Ovary (tissue), 9 donors: ENCODE results near the gene BRAF. TPM values are rescaled to one million over a fixed set of nuclear protein-coding genes. Genes with fewer than 3 reads are reported as not detected.
"Not testable (repeated sequence)": the region's sequence is repeated elsewhere in the genome, so short reads cannot be mapped to it uniquely, and the experiment has no call there.

Experiments
- DNase-seq, 5 donors: peaks; one replicate each; pipeline ENCODE4 v3.0.0-alpha.2; 2019 to 2020
- H3K27ac ChIP-seq, 2 donors: fragments of 200-600 bp; one replicate each; pipeline versions ENCODE4 v1.5.1 to v1.8.0; 2019 to 2022
- H3K27me3 ChIP-seq: fragments of 200-600 bp; one replicate; pipeline ENCODE4 v1.8.0; 2022
- H3K36me3 ChIP-seq: fragments of 200-600 bp; sonication (generic); one replicate; pipeline ENCODE4 v1.5.1; 2019
- H3K4me1 ChIP-seq: one replicate; pipeline ENCODE4 v1.8.1; 2013; ENCODE audit warnings: mild to moderate bottlenecking, moderate library complexity; ENCODE audit not compliant: insufficient read depth
- H3K4me3 ChIP-seq: fragments of 200-600 bp; sonication (generic); one replicate; pipeline ENCODE4 v1.5.1; 2017
- H3K9me3 ChIP-seq, 2 donors: fragments of 200-600 bp in 1 of 2; sonication (generic) in 1 of 2; one replicate each; pipeline versions ENCODE4 v1.5.1 to v1.8.1; 2013 to 2019; ENCODE audit warnings: mild to moderate bottlenecking in 1 of 2, moderate library complexity in 1 of 2
- EP300 ChIP-seq: sonication (generic); formaldehyde crosslinking; IDR thresholded peaks from one replicate; pipeline ENCODE4 v1.6.1; 2017; ENCODE audit warnings: antibody characterized with exemption
- POLR2A ChIP-seq: fragments of 450-650 bp; IDR thresholded peaks from one replicate; pipeline ENCODE4 v1.6.1; 2017; ENCODE audit warnings: antibody characterized with exemption, mild to moderate bottlenecking, moderate library complexity
- WGBS, 3 donors: extraction: QIAGEN DNeasy Blood & Tissue Kit in 1 of 3; methylation state at CpG; one replicate each; pipeline versions ENCODE4 v1.1.5 to v1.1.7; 2013 to 2017; 5-methylcytosine and 5-hydroxymethylcytosine counted together
- intact Hi-C, 4 donors: fragments of 100-400 bp; cut with DNase I; formaldehyde crosslinking; loops; one replicate each; pipeline versions ENCODE4 v1.11.0 to v1.15.1; 2022 to 2023
- polyA plus RNA-seq, 2 donors: library from polyadenylated mRNA; stranded (reverse); fragments of 200-250 nt in 1 of 2; fragments of 350-450 nt in 1 of 2; fragmentation: Illumina TruSeq in 1 of 2; extraction: RNeasy Lipid Tissue Mini Kit (QIAGEN cat#74804) in 1 of 2; gene quantifications; one replicate each; pipeline ENCODE4 v1.2.3, GENCODE V29; 2013 to 2014
- total RNA-seq, 7 donors: library from RNA; depleted of rRNA in 2 of 7; stranded (reverse); fragments of >200 nt in 2 of 7; fragmentation: NEBNext Ultra II Directional in 3 of 7; extraction: Animal tissue kit (Norgen Biotek cat#: 25700) in 3 of 7; gene quantifications; one replicate each; pipeline versions ENCODE4 v1.1.0 to v1.2.4, GENCODE V29; 2016 to 2023
- TF ChIP-seq, protein P1 (sequence below), 3 donors: fragments of 450-650 bp in 2 of 3; fragments of 200-600 bp in 1 of 3; IDR thresholded peaks; one replicate each; pipeline versions ENCODE4 v1.5.1 to v1.8.0; 2016 to 2022; ENCODE audit warnings: antibody characterized with exemption in 3 of 3, mild to moderate bottlenecking in 1 of 3
- donor health status: DM: no; HTN: no; CAD: no; lungs with moderate emphysema.
- donor health status: DM: no; HTN: no; CAD: no.
- donor health status: Bipolar disorder and iron deficiency.
- donor health status: DM: yes; HTN: yes; CAD: no.
- donor health status: DM: no; HTN: no; CAD: no.
- donor health status: DM: yes; HTN: yes; CAD: no.

The BRAF gene
- total and polyA plus RNA-seq, 9 donors, result 8.3 to 52.0 (median 41.2) TPM

DNA sequence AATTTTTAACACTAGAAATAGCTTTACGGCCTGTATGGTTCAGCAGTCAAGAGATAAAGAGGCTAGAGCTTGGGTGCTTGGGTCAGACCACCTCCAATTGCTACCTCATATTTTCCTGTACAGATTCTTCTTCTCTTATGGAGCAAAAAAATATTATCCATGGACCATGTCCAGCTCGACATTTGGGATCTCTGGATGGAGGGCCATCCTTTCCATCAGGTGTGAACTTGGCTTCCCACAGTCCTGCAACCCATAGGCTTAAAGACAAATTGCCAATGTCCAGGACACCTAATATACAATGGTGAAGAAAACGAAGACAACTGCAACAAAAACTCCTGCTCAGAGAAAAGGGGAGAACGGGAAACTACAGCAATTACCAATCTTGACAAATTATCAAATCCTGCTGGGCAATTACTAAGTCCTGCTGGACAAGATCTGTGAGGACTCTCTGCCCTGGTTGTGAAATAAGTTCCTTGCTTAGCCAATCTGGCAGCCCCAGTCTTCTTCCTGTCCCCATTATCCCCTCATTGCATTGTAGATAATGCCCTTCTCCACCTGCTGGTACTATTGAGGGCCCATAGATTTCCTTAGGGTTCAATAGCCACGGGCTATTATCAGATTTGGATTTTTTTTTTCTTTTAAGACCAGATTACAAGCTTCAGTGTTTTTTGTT is 42.0 kb upstream of the BRAF start:
- intact Hi-C loops, result no loop called here
- DNase-seq, result no peak
- Histone ChIP-seq H3K36me3 (no peaks in the 10 kb centered on the region), H3K9me3 (no peaks in the 10 kb centered on the region), H3K4me3 (no peak overlapping the region), H3K27ac (no peak overlapping the region), H3K4me1 (no peaks in the 10 kb centered on the region), H3K27me3 (no peaks in the 10 kb centered on the region)
- 56 to 61% (median 57%) methylated on average over 5 of the region's 5 CpGs for WGBS, 3 donors
- no peak for TF ChIP-seq POLR2A
- TF ChIP-seq EP300, result no peak
- TF ChIP-seq, protein P1, sequence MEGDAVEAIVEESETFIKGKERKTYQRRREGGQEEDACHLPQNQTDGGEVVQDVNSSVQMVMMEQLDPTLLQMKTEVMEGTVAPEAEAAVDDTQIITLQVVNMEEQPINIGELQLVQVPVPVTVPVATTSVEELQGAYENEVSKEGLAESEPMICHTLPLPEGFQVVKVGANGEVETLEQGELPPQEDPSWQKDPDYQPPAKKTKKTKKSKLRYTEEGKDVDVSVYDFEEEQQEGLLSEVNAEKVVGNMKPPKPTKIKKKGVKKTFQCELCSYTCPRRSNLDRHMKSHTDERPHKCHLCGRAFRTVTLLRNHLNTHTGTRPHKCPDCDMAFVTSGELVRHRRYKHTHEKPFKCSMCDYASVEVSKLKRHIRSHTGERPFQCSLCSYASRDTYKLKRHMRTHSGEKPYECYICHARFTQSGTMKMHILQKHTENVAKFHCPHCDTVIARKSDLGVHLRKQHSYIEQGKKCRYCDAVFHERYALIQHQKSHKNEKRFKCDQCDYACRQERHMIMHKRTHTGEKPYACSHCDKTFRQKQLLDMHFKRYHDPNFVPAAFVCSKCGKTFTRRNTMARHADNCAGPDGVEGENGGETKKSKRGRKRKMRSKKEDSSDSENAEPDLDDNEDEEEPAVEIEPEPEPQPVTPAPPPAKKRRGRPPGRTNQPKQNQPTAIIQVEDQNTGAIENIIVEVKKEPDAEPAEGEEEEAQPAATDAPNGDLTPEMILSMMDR (IDR thresholded peaks at IDR 0.05), result no peak

DNA sequence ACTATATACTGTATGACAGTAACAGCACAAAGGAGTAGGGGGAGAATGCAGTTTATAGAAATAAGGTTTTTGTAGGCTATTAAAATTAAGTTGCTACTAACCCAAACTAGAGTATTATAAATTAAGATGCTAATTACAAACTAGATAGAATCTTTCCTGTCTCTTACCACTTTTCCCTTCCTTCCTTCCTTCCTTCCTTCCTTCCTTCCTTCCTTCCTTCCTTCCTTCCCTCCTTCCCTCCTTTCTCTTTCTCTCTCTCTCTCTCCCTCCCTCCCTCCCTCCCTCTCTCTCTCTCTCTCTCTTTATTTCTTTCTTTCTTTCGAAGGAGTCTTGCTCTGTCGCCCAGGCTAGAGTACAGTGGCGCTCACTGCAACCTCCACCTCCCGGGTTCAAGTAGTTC is 36.4 kb upstream of the BRAF start:
- no peak overlapping the region for H3K4me3 ChIP-seq
- no peaks in the 10 kb centered on the region for H3K36me3 ChIP-seq
- intact Hi-C loops, result no loop called here
- DNase-seq, result no peak
- no peaks in the 10 kb centered on the region for H3K9me3 ChIP-seq
- WGBS, 3 donors, result 90 to 92% (median 91%) methylated on average over 4 of the region's 4 CpGs
- H3K27ac ChIP-seq, result no peak overlapping the region
- H3K4me1 ChIP-seq, result no peaks in the 10 kb centered on the region
- TF ChIP-seq, protein P1 (IDR thresholded peaks at IDR 0.05), result no peak
- TF ChIP-seq EP300 (no peak), POLR2A (no peak)
- no peaks in the 10 kb centered on the region for H3K27me3 ChIP-seq

DNA sequence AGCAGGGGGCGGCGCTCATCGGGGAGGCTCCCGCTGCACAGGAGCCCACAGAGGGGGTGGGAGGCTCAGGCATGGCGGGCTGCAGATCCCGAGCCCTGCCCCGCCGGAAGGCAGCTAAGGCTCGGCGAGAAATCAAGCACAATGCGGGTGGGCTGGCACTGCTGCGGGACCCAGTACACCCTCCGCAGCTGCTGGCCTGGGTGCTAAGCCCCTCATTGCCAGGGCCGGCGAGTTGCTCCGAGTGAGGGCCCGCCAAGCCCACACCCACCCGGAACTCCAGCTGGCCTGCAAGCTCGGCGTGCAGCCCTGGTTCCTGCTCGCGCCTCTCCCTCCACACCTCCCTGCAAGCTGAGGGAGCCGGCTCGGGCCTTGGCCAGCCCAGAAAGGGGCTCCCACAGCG is 32.3 kb upstream of the BRAF start:
- DNase-seq, H3K36me3 ChIP-seq, H3K4me3 ChIP-seq, H3K27me3 ChIP-seq, H3K27ac ChIP-seq, intact Hi-C loops, H3K4me1 ChIP-seq, H3K9me3 ChIP-seq: not testable (repeated sequence)
- 93 to 95% (median 93%) methylated on average over 24 to 25 of the region's 25 CpGs for WGBS, 3 donors

DNA sequence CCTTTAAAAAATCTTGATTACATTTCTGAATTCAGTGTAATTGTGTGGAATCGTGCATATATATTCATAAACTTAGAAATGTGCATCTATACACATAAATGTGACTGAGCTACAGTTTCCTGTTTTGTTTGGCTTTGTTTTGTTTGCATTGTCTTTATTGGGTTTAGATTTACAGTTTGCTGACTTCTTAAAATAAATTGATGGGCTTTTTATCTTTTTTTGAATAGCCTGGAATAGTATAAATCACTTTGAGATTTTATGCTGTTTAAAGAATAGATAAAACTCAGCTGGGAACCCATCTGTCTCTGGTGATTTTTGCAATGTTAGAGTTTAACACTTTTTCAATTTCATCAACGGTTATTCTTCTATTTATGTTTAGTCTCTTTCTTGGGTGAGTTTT is 21.2 kb upstream of the BRAF start:
- 26 to 48% (median 28%) methylated on average over 2 of the region's 2 CpGs for WGBS, 3 donors
- TF ChIP-seq POLR2A, result no peak
- TF ChIP-seq EP300, result no peak
- TF ChIP-seq, protein P1 (IDR thresholded peaks at IDR 0.05), result no peak

DNA sequence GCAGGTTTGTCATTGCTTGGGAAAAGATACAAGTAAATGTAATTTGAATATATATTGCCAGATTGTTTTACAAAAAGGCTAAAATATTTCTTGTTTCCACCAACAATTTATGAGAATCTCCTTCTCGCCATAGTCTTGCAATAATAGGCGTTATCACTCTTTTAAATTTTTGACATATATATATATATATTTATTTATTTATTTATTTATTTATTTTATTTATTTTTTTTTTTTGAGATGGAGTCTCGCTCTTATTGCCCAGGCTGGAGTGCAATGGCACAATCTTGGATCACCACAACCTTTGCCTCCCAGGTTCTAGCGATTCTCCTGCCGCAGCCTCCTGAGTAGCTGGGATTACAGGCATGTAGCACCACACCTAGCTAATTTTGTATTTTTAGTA is 17.5 kb upstream of the BRAF start:
- DNase-seq, H3K27ac ChIP-seq, H3K27me3 ChIP-seq, H3K4me1 ChIP-seq, H3K4me3 ChIP-seq, intact Hi-C loops, H3K9me3 ChIP-seq, H3K36me3 ChIP-seq: not testable (repeated sequence)
- 92 to 95% (median 93%) methylated on average over 5 of the region's 5 CpGs for WGBS, 3 donors

More for the DNA sequence above, 21.2 kb upstream of the BRAF start:
- no peaks in the 10 kb centered on the region for H3K36me3 ChIP-seq
- DNase-seq, result no peak
- intact Hi-C loops, result no loop called here
- no peak overlapping the region for H3K4me3 ChIP-seq
- no peaks in the 10 kb centered on the region for H3K9me3 ChIP-seq
- H3K27ac ChIP-seq, result no peak overlapping the region
- no peaks in the 10 kb centered on the region for H3K27me3 ChIP-seq
- H3K4me1 ChIP-seq, result no peaks in the 10 kb centered on the region
